ENCODE measurements around the gene CTSL. TPM values are rescaled to one million over a fixed set of nuclear protein-coding genes. Genes with fewer than 3 reads are reported as not detected.

Gene CTSL
- total and polyA plus RNA-seq, 4 donors, result 156 to 210 (median 180) TPM

- H3K27ac ChIP-seq (ENCODE audit: low read depth in 1 of 2, low read length in 2 of 2), result peak overlapping the region; percentile 30 to 32
- H3K4me1 ChIP-seq (ENCODE audit: control insufficient read depth in 4 of 4, insufficient read depth in 4 of 4, low read length in 3 of 4), result peaks cover 15 to 26% (median 16%) of the 10 kb centered on the region in 4 donors
- peaks cover 0 to 4% (median 1%) of the 10 kb centered on the region in 4 donors for H3K9me3 ChIP-seq (ENCODE audit: control insufficient read depth in 4 of 4, low read length in 3 of 4)
- H3K36me3 ChIP-seq (ENCODE audit: control insufficient read depth in 4 of 4, insufficient read depth in 3 of 4, low read depth in 1 of 4, low read length in 3 of 4), result no peaks in the 10 kb centered on the region
- no peaks in the 10 kb centered on the region for H3K27me3 ChIP-seq (ENCODE audit: control insufficient read depth in 4 of 4, insufficient read depth in 4 of 4, low read length in 3 of 4)
- no peak overlapping the region for H3K9ac ChIP-seq (ENCODE audit: low read depth in 1 of 2, low read length in 2 of 2)
- WGBS, result 56% methylated on average over 1 of the region's 1 CpG
- H3K4me3 ChIP-seq (ENCODE audit: low read depth in 1 of 3, low read length in 3 of 3), result no peak overlapping the region
- TF ChIP-seq TAF1 (conservative IDR thresholded peaks at IDR 0.05) (no peak), CTCF (IDR thresholded peaks at IDR 0.05; ENCODE audit: low read depth, low read length, missing input control) (no peak), HNF4G (IDR thresholded peaks at IDR 0.05) (no peak), RXRA (IDR thresholded peaks at IDR 0.05) (no peak), SP1 (IDR thresholded peaks at IDR 0.05) (no peak), JUND (IDR thresholded peaks at IDR 0.05) (no peak), ATF3 (IDR thresholded peaks at IDR 0.05) (no peak), NR2F2 (IDR thresholded peaks at IDR 0.05) (no peak), ZBTB33 (IDR thresholded peaks at IDR 0.05) (no peak), GABPA (IDR thresholded peaks at IDR 0.05 in 1 of 2, conservative IDR thresholded peaks at IDR 0.05 in 1 of 2) (no peak), RAD21 (IDR thresholded peaks at IDR 0.05) (no peak), FOXA2 (IDR thresholded peaks at IDR 0.05) (no peak)
- DNase-seq (ENCODE audit: low spot score), result no peak
Observed at GRCh38 chr9:87748881-87749280, 23.0 kb downstream of the CTSL start.

- peaks cover 15 to 26% (median 16%) of the 10 kb centered on the region in 4 donors for H3K4me1 ChIP-seq (ENCODE audit: control insufficient read depth in 4 of 4, insufficient read depth in 4 of 4, low read length in 3 of 4)
- H3K27me3 ChIP-seq (ENCODE audit: control insufficient read depth in 4 of 4, insufficient read depth in 4 of 4, low read length in 3 of 4), result no peaks in the 10 kb centered on the region
- peaks cover 0 to 4% (median 1%) of the 10 kb centered on the region in 4 donors for H3K9me3 ChIP-seq (ENCODE audit: control insufficient read depth in 4 of 4, low read length in 3 of 4)
- no peak overlapping the region for H3K4me3 ChIP-seq (ENCODE audit: low read depth in 1 of 3, low read length in 3 of 3)
- no peak overlapping the region for H3K9ac ChIP-seq (ENCODE audit: low read depth in 1 of 2, low read length in 2 of 2)
- TF ChIP-seq FOXA2 (IDR thresholded peaks at IDR 0.05) (no peak), REST (IDR thresholded peaks at IDR 0.05) (no peak), RXRA (IDR thresholded peaks at IDR 0.05) (peak; percentile 66 to 67), MAX (IDR thresholded peaks at IDR 0.05) (peak; percentile 41), HNF4G (IDR thresholded peaks at IDR 0.05) (no peak), JUND (IDR thresholded peaks at IDR 0.05) (no peak), TAF1 (conservative IDR thresholded peaks at IDR 0.05) (no peak), SP1 (IDR thresholded peaks at IDR 0.05) (peak; percentile 31), YY1 (IDR thresholded peaks at IDR 0.05) (peak; percentile 23), NR2F2 (IDR thresholded peaks at IDR 0.05) (peak; percentile 77)
- peak overlapping the region; percentile 5 to 32 for H3K27ac ChIP-seq (ENCODE audit: low read depth in 1 of 2, low read length in 2 of 2)
- no peaks in the 10 kb centered on the region for H3K36me3 ChIP-seq (ENCODE audit: control insufficient read depth in 4 of 4, insufficient read depth in 3 of 4, low read depth in 1 of 4, low read length in 3 of 4)
- no peak for DNase-seq (ENCODE audit: low spot score)
- WGBS, result 62% methylated on average over 5 of the region's 5 CpGs
Observed at GRCh38 chr9:87749335-87750035, 23.6 kb downstream of the CTSL start.

Data from liver (tissue), 9 donors.